Measurements from ENCODE around the gene ERLEC1.

Gene ERLEC1

DNA sequence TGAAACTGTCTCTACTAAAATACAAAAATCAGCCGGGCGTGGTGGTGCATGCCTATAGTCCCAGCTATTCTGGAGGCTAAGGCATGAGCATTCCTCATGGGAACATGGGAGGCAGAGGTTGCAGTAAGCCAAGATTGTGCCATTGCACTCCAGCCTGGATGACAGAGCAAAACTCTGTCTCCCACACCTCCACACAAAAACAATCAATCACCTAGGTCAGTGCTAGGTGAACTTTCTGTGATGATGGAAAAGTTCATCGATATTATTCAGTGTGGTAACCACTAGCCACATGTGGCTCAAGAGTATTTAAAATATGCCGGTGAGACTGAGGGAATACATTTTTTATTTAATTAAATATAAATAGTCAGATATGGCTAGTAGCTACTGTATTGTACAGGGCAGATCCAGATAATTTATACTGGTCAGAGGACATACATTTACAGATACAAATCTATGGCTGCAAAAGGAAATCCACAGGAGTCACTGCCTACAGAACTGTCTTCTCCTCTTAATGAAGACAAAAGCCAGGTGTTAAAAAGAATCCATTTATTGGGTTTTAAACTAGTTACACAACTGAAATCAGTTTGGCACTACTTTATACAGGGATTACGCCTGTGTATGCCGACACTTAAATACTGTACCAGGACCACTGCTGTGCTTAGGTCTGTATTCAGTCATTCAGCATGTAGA is 76.8 kb downstream of the ERLEC1 start:
- no peak overlapping the region for H3K27ac ChIP-seq (ENCODE audit: low read length)
- no peaks in the 10 kb centered on the region for H3K27me3 ChIP-seq (ENCODE audit: low read depth, low read length)
- peaks cover 23 to 42% of the 10 kb centered on the region in 2 donors for H3K36me3 ChIP-seq (ENCODE audit: control insufficient read depth in 1 of 2, insufficient read depth in 2 of 2, low read length in 2 of 2)
- no peaks in the 10 kb centered on the region for H3K9me3 ChIP-seq (ENCODE audit: control insufficient read depth in 1 of 2, low read length in 2 of 2)
- no peaks in the 10 kb centered on the region for H3K4me1 ChIP-seq (ENCODE audit: control insufficient read depth in 1 of 2, insufficient read depth in 2 of 2, low read length in 2 of 2)
- H3K4me3 ChIP-seq (ENCODE audit: low read depth in 1 of 2, low read length in 2 of 2): no peak overlapping the region

DNA sequence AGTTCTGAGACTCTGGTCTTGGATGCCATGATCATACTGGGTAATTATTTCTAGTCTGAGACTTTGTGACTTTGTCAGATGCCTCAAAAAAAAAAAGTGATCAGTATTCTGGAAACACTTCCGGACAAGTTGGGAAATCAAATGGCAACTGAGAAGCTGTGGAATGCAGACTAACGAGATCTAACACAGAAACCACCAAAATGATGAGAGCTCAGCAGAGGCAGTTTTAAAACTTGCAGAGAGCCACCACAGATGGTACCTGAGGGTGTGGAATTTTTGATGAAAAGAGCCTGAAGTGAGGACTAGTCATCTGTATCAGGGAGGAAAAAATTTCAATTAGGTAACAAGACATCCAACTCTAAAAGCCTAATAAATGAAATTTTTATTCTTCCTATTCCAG is 78.4 kb downstream of the ERLEC1 start:
- Histone ChIP-seq H3K36me3 (ENCODE audit: control insufficient read depth in 1 of 2, insufficient read depth in 2 of 2, low read length in 2 of 2) (peaks cover 28 to 50% of the 10 kb centered on the region in 2 donors), H3K27ac (ENCODE audit: low read length) (no peak overlapping the region), H3K9me3 (ENCODE audit: control insufficient read depth in 1 of 2, low read length in 2 of 2) (no peaks in the 10 kb centered on the region), H3K4me1 (ENCODE audit: control insufficient read depth in 1 of 2, insufficient read depth in 2 of 2, low read length in 2 of 2) (no peaks in the 10 kb centered on the region), H3K27me3 (ENCODE audit: low read depth, low read length) (no peaks in the 10 kb centered on the region), H3K4me3 (ENCODE audit: low read depth in 1 of 2, low read length in 2 of 2) (no peak overlapping the region)

- Histone ChIP-seq H3K27me3 (ENCODE audit: low read depth, low read length) (no peaks in the 10 kb centered on the region), H3K36me3 (ENCODE audit: control insufficient read depth in 1 of 2, insufficient read depth in 2 of 2, low read length in 2 of 2) (peaks cover 28 to 50% of the 10 kb centered on the region in 2 donors), H3K27ac (ENCODE audit: low read length) (no peak overlapping the region), H3K4me1 (ENCODE audit: control insufficient read depth in 1 of 2, insufficient read depth in 2 of 2, low read length in 2 of 2) (no peaks in the 10 kb centered on the region), H3K9me3 (ENCODE audit: control insufficient read depth in 1 of 2, low read length in 2 of 2) (no peaks in the 10 kb centered on the region), H3K4me3 (ENCODE audit: low read depth in 1 of 2, low read length in 2 of 2) (no peak overlapping the region)
Observed at GRCh38 chr2:53865962-53866361, 79.1 kb downstream of the ERLEC1 start.

- H3K27ac ChIP-seq (ENCODE audit: low read length): no peak overlapping the region
- H3K9me3 ChIP-seq (ENCODE audit: control insufficient read depth in 1 of 2, low read length in 2 of 2): no peaks in the 10 kb centered on the region
- H3K4me1 ChIP-seq (ENCODE audit: control insufficient read depth in 1 of 2, insufficient read depth in 2 of 2, low read length in 2 of 2): no peaks in the 10 kb centered on the region
- no peaks in the 10 kb centered on the region for H3K27me3 ChIP-seq (ENCODE audit: low read depth, low read length)
- no peak overlapping the region for H3K4me3 ChIP-seq (ENCODE audit: low read depth in 1 of 2, low read length in 2 of 2)
- H3K36me3 ChIP-seq (ENCODE audit: control insufficient read depth in 1 of 2, insufficient read depth in 2 of 2, low read length in 2 of 2): peaks cover 28 to 50% of the 10 kb centered on the region in 2 donors
Observed at GRCh38 chr2:53867169-53867568, 80.3 kb downstream of the ERLEC1 start.

GRCh38 chr2:53867773-53868172 is 80.9 kb downstream of the ERLEC1 start:
- Histone ChIP-seq H3K27me3 (ENCODE audit: low read depth, low read length) (no peaks in the 10 kb centered on the region), H3K36me3 (ENCODE audit: control insufficient read depth in 1 of 2, insufficient read depth in 2 of 2, low read length in 2 of 2) (peaks cover 28 to 50% of the 10 kb centered on the region in 2 donors)

More at GRCh38 chr2:53867773-53868172, 80.9 kb downstream of the ERLEC1 start:
- no peak overlapping the region for H3K27ac ChIP-seq (ENCODE audit: low read length)
- H3K4me3 ChIP-seq (ENCODE audit: low read depth in 1 of 2, low read length in 2 of 2): no peak overlapping the region
- H3K9me3 ChIP-seq (ENCODE audit: control insufficient read depth in 1 of 2, low read length in 2 of 2): no peaks in the 10 kb centered on the region
- H3K4me1 ChIP-seq (ENCODE audit: control insufficient read depth in 1 of 2, insufficient read depth in 2 of 2, low read length in 2 of 2): no peaks in the 10 kb centered on the region

Data from muscle layer of duodenum (tissue), 2 donors.